Measurements from ENCODE around the gene LRRC27.

Gene LRRC27

DNA sequence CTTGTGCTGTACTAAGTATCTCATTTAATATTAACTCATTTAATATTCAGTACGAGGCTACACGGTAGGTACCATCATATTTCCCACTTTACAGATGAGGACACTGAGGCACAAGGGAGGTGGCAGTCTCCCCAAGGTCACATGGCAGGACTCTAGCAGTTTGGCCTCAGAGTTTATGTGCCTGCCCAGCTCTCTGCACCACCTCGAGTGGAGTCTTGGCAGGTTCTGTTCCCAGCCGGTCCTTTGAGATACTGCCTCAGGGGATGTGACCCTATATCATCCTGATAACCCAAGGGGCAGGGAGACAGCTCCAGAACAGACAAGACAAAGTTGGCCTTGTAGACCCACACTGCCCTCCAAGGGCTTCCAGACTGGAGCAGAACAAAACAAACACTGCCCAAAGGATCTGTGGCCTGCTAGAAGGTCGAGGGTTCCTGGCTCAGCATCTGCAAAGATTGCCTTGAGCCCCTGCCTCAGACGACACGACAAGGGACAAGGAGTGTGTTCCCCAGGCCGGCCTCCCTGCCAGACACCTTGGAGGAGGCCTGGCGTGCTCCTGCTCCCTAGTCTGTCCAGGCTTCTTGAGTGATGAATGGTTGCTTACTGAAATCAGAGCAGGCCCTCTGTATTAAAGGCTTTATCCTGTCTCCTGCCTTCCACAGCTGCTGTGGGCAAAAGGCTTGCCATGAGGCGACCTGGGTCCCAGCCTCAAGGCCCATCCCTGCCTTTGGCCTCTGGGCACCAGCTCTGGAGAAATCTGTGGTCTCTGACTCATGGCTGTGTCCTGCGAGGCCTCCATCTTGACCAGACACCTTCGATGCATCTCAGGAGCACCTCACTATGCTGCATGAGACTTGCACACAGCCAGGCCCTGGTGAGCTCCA lies 61.1 kb downstream of the LRRC27 start:
- no peak for DNase-seq

GRCh38 chr10:132393695-132394181 lies 61.7 kb downstream of the LRRC27 start:
- DNase-seq: no peak

DNA sequence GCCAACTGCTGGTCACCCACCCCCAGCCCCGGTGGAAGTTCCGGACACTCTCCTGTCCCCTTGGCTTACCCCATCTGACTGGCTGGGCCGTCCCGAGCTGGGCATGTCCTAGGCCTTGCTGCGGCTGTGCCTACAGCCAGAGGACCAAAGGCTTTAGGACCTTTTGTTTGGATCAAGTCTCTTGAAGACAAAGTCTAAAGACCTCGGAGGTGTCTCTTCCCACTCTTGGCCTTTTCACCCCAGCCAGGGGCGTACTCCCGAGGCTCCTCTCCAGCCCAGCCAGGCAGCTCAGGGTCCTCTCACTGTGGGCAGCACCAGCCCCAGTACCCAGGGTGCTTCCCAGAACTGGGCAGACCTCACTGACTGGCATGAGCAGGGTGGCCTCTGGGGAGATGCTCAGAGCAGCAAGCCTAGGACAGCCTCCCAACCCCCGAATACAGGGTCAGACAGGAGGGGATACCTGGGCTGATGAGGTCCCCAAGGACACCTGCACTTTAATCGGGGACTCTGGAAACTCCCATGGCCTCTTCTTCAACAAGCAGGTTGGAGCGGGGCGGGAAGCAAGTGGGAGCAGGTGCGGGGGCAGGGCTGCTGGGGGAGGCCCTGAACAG lies 62.3 kb downstream of the LRRC27 start:
- peak; percentile 1 for DNase-seq

GRCh38 chr10:132394936-132395703 lies 63.1 kb downstream of the LRRC27 start:
- DNase-seq: no peak

DNA sequence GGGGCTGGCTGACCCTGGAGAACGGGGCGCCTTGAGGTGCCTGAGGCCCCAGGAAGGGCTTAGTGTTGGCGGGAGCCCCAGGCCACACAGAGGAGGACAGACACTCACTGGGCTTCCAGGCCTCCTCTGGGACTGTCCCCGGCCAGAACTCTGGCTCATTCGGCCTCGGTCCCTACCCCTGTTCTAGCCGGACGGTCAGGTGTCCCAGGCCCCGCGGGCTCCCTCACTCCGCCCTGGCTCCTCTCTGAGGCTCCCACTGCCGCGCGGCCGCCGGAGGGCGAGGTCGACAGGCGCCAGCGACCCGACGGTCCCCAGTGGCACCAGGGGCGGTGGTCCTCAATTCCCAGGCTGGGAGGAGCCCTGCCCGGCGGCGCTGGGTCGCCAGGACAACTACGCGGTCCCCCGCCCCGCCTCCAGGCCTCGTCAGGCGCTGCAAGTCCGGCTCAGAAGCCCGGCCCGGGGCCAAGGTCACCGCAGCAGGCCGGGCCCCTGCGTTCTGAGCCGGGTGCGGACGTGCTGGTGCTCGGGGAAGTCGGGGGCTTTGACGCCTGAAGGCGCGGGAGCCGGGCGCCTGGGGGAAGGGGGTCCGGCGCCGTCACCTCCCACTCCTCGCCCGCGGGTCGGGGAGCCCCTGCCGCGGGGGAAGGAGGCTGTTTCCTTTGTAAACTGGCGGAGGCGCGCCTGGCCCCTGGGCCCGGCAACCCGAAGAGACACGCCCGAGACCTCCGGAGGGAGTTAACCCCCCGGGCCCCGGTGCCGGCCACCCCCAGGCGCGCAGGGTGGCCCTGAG lies 63.9 kb downstream of the LRRC27 start:
- DNase-seq: no peak

DNA sequence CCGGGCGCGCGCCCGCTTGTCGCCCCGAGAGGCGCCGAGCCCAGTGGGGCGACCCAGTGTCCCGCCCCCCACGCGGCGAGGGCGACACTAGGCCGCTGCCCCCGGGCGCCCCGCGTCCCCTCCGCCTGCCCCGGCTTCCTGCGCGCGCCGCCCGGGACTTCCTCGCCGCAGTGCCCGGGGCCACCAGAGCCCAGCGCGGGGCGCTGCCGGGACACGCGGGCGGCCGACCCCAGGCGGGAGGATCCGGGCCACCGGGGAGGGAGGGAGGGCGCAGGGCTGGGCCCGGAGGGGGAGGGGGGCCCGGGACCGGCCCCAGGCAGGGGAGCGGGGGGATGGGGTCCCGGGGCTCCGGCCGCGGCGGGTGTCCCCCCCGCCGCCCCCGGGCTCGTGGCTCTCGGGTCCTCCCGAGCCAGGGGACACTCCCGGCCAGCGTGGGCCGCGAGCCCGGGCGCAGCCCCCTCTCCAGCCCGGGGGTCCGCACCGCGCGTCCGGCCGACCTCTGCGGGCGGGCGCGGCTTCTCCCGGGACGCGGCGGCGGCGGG lies 64.6 kb downstream of the LRRC27 start:
- peak; percentile 0 for DNase-seq

DNA sequence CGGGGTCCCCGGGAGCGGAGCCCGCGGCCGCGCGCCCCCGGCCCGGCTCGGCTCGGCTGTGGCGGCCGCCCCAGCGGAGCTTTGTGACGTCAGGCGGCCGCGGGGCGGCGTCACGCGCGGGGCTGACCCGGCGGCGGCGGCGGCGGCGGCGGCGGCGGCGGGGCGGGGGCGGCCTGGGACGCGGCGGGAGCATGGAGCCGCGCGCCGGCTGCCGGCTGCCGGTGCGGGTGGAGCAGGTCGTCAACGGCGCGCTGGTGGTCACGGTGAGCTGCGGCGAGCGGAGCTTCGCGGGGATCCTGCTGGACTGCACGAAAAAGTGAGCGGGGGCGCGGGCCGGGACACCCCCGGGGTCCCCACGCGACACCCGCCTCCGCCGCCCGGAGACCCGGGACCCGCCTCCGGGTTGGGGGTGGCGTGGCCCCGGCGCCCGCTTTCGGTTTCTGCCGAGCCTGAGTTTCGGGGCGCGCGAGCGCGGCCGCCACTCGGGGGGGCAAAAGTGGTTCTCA lies 65.1 kb downstream of the LRRC27 start, which contains the start of gene PWWP2B:
Gene PWWP2B (plus strand): TSS at position 165 of the 506 bp plus-strand sequence. CDS start 27 bp downstream, at position 192.
- no peak for DNase-seq

DNA sequence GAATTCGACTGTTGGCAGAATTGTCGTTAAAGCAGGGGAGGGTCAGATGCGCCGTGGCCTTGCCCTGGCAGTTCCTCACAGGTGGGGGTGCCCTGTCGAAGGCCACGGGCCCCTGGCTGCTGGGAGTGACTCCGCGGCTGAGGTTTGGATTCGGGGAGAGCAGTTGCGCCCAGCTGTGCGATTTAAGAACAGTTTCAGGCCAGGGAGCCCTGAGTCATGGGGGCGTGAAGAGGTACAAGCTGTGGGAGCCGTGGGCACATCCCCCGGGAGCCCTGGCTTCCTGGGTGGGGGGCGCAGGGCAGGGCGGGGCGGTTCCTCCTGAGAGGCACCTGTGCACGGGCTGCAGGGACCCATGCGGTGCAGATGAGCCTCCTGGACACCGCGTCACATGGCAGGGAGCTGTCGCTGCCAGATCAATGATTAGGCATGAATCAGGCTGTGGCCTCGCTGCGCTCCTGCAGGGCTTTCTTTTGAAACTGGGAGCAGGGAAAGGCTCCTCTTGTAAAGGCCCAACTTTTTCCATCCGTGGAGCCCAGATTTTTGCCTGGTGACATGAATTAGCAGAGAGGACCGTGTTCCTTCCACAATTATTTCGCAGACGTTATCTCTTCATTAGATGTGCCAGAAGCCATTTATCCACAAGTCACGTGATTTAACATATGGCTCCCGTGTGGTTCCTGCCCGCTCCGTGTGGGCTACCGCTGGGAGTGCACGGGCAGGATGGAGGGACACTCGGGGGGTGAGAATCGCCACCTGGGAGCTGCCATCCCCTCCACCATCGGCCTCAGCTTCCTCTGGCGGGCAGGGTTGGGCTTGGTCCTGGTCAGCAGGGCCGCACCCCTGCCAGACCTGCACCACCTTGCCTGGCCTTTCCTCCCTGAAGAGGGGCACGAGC lies 65.9 kb downstream of the LRRC27 start:
- peak; percentile 75 for DNase-seq

GRCh38 chr10:132398566-132398991 lies 66.6 kb downstream of the LRRC27 start:
- peak; percentile 13 for DNase-seq

DNA sequence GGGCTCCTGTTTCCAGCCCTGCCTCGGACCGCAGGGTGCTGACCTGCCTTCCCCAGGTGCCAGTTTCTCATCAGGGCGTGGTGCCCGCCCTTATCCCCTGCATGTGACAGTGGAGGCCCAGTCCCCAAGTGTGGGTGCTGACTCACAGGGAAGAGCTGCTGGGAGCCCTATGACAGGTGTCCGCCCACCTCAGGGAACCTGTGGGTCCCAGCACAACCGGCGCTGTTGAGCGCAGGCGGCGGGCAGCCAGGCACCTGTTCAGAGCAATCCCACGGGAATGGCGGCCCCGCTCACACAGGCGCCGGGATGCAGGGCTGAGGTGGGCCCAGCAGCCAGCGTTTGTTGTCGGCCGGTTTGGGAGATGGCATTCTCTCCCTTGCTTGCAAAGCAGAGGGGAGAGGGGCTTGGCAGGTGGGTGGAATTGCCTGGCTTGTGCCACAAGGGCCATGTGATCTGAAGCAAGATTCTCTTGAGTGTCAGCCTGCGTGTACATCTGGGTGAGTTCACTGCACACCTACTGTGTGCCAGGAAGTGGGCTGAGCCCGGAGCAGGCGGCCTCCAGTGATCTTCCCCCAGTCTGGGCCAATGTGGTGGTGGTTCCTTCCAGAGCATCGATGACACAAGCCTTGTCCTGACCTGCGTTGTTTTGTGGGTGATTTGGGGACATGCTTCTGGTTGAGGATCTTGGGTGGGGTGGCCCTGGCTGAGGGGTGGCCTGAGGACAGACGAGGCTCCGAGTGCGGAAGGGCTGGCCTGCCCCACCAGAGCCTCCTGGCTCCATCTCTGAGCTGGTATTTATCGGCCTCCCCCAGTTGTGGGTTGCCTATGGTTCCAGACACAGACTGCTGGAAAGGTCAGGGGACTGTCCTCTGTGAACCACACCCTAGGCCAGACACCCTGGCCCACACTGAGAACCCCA lies 67.4 kb downstream of the LRRC27 start:
- peak; percentile 83 for DNase-seq

DNA sequence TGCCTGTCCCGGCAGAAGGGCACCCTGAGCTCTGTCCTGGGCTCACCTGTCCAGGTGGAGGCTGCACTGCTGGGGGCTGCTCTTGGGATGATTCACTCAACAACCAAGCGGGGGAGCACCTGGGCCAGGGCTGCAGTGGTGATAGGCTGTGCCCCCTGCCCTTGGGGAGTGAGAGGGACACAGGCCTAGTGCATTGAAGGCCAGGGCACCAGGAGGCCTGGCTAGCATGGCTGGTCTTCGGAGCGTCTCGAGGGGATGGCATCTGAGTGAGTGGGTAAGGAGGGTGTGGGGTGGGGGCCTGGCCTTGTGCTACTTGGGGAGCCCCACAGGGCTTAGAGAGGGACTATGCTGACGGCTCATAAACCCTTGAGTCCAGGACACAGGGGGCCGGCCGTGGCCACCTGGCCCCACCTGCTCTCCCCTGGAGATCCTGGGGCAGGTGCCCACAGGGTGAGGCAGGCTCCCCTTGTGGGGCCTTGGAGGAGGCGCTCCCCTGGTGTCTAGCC lies 68.1 kb downstream of the LRRC27 start:
- no peak for DNase-seq

- DNase-seq: no peak
Measured at GRCh38 chr10:132400547-132401151, 68.7 kb downstream of the LRRC27 start.

DNA sequence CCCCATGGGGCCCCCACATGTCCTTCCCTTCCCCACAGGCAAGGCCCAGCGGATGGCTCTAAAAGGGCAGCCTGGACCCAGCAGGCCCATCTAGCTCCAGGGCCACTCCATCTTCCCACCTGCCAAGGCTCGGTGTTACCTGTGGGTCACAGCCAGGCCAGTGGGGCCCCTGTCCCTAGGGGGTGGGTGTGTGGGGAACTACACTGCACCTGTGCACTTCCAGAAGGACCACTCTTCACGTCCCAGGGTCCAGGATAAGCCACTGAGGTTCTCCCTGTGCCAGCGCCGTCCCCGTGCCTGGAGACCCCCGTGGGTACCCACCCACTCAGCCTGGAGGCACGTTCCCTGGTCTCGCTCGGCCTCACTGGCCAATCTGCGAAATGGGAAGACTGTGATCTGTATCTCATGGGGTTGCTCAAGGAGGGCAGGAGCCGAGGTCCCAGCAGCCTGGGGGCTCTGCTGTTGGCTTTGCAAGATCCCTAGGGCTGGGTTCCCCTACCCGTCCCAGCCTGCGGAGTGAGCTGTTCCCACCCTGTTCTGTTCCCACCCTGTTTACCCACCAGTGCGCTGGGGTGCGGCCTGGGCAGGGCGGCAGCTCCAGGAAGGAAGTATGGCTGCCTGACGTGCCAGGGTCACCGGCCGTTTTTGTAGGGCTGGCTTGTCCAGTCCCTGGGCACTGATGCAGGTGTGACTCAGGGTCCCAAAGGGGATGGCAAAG lies 69.6 kb downstream of the LRRC27 start:
- no peak for DNase-seq

DNA sequence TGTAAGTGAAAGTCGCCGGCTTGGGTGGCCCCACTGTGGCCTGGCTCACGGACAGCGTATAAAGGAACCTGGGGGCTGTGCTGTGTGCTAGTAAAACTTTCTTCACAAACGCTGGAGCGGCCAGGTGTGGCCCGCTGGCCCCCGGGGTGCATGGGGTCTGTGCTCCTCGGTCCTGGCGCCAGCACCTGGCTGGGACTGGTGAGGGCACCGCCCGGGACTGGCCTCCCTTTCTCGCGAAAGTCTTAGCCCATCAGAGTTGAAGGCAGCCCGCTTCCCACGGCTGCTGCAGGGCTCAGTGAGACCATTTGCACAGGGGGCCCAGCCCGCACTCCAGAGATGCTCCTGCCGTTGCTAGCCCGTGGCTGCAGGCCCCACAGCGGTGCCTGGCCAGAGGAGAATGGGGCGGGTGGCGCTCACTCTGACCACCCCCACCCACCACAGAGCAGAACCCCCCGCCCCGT lies 70.8 kb downstream of the LRRC27 start:
- DNase-seq: no peak

DNA sequence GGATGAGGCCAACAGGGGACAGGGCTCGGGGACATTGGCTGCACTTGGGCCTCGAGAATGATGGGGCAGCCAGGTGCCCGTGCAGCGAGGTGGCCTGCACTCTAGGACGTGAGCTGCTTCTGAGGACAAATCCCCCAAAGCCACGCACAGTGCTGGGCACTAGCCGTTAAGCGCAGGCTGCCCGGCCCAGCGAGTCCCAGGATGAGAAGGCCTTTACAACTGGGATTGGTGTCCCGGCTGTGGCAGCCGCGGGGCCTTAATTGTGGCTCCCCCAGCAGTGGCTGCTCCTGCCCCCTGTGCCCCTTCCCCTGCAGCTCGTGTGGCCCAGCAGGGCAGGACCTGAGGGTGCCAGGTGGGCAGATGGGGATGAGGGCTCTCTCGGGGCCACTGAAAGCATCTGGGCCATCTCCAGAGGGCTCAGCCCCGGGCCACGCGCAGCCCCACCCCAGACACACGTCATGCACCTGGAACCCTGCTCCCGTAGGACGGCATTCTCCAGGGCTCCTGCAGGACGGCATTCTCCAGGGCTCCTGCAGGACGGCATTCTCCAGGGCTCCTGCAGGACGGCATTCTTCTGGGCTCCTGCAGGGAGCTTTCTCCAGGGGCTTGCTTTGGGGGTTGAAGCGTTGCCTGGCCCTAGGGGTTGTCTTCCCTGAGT lies 71.6 kb downstream of the LRRC27 start:
- DNase-seq: peak; percentile 2

DNA sequence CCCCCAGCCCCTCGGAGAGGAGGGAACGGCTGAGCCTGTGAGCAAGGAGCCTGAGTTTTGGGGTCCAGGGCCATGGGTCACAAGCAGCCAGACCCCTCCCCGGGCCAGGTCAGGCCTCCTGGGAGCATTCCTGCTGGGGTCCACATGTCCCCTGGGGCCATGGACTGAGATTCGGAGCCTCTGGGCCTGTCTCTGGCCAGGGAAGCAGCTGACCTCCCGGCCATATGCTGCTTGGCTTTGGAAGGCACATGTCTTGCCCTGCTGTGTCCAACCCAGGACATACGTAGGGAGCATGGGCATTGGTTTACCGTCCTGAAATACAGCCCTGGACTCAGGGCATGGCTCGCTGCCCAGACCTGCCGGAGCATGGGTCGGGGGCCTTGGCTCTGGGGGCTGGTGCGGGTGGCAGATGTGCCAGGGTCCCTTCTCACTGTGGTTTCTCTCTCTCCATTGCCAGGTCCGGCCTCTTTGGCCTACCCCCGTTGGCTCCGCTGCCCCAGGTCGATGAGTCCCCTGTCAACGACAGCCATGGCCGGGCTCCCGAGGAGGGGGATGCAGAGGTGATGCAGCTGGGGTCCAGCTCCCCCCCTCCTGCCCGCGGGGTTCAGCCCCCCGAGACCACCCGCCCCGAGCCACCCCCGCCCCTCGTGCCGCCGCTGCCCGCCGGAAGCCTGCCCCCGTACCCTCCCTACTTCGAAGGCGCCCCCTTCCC lies 72.3 kb downstream of the LRRC27 start:
- DNase-seq: no peak

DNA sequence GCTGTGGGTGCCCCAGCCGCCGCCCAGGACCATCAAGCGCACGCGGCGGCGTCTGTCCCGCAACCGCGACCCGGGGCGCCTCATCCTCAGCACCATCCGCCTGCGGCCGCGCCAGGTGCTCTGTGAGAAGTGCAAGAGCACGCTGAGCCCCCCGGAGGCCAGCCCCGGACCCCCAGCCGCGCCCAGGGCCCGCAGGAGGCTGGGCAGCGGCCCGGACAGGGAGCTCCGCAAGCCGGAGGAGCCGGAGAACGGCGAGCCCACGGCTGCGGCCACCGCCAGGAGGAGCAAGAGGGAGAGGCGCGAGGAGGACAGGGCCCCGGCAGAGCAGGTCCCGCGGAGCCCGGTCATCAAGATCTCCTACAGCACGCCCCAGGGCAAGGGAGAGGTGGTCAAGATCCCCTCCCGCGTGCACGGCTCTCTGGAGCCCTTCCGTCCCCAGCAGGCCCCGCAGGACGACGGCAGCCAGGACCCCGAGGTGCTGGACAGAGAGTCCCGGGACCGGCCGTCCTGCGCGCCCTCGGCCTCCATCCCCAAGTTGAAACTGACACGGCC lies 73.0 kb downstream of the LRRC27 start:
- no peak for DNase-seq
